DMS53 (cell line): Measurements from ENCODE around the gene CREG1.
A peak's percentile ranks its signal among the peaks of the same experiment; 100 is the strongest.
"Not testable (repeated sequence)": the region's sequence is repeated elsewhere in the genome, so short reads cannot be mapped to it uniquely, and the experiment has no call there.

Source experiments
- DNase-seq: peaks from one replicate; lab custom pipeline; 2025; lab: John Stamatoyannopoulos, UW

The CREG1 gene

DNA sequence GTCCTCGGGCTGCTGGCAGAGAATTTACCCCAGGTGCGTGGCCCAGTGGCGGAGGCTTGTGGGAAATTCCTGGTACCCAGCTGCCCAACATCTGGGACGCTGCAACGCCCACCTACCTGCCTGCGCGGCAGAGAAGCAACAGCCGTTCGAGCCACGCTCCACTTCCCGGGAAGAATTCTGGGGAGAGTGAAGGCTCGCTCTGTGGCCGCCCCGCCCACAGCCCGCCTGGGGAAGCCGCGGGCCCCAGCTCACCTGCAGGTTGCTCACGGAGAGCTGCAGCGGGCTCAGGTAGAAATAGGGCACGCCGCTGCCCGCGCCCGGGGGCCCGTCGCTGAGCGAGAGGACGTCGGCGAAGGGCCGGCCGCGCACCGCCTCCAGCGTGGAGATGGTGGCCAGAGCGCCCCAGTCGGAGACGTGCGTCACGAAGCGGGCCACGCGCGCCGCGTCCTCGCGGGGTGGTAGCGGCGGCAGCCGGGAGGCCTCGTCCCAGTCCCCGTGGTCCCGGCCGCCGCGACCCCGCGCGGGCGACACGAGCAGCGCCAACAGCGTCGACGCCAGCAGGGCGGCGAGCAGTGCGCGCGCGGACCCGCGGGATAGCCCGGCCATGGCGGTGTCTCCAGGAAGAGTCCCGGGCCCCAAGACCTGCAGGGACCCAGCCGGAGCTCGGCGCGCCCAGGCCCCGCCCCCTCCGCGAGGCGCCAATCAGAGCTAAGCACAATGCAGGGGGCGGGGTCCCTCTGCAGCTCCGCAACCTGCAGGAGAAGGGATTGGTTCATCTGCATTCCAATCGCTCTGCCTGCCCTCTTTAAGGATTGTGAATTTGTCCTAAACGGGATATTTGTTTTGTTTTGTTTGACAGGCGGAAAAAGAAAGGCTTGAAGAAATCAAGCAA lies at the start of gene CREG1:
Gene CREG1, minus strand, starts transcription at position 627 of the 892 bp plus-strand sequence.
- DNase-seq, result peak; percentile 96

DNA sequence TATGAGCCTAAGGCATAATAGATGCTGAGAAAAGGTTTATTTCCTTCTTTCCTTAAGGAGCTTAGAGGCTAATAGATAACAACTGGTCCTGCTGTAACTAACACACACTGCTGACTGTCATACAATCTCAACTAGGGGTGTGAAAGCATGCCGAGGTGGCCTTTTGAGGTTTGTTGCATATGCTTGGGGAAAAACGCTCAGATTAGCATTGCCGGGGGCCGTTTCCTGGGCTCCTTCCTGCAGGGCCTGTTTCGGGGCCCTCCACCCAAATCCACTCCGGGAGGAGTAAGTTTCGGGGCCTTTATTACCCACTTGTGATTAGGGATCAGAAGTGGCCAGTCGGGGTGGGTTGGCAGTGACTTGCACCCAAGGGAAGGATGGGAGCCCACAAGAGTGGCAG lies 49.3 kb upstream of the CREG1 start:
- DNase-seq, result no peak

DNA sequence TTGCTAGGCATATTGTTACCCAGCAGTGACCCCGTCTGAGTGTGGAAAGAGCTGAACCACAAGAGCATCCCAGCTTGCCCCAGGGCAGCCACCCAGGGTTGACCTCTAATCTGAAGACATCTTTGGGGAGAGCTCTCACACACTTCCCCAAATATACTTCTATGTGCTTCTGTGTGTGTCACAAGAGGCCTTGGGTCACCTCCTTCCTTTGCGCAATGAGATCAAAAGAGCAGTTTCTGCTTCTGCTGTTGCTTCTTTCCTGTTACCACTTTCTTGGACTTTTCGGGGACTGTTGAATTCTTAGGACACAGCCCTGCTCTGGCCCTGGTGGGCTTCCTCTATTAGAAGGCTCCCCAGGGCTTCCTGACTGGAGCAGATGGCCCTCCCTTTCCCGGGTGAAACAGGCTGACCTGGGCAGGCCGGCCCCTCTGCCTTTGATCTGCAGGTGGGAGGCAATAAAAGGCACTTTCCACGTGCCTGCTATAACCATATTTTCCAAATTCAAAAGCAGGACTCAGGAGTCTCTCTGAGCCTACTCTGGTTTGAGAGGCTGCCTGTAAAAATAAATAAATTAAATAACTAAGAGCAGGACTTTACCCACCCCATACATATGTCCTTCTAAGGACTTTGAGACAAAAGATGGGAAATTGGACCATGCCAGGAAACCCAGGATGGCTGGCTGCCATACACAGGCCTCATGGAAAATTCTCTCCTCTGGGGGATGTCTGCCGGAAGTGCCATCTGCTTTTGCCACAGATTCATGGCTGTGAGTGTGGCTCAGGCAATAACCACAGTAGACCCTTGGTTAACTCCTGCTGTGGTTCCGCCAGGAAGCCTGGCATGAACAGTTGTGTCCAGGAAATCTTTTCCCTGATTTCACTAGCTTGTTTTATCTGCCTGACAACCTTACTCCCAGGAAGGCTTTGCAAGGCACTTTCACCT lies 48.2 kb upstream of the CREG1 start:
- no peak for DNase-seq

DNA sequence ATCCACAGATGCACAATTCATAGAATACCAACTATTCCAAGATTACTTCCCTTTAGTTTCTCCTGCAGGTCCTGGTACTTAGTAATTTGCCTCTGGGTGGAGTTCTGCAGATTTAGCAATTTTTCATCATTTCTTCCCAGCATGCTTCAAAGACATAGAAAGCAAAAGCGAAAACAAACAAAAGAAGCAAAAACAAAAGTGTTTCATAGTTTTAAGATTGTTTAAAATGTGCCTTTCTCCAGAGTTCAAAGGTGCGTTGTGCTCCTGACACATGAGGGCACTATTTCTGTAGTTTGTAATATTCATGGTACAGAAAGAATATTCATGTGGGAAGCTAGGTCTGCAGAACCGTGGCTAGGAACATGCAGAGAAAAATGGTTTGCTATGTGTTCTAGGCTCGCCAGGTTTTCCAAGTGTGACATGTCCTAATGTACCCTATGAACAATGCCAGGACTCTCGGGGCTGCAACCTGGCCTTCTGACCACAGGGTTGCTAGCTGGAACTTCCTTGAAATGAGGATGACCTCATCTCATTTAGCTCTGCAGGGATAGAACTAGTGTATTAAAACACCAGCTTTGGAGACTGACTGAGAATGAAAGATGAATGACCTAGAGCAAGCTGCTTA lies 46.5 kb upstream of the CREG1 start:
- peak; percentile 58 for DNase-seq

DNA sequence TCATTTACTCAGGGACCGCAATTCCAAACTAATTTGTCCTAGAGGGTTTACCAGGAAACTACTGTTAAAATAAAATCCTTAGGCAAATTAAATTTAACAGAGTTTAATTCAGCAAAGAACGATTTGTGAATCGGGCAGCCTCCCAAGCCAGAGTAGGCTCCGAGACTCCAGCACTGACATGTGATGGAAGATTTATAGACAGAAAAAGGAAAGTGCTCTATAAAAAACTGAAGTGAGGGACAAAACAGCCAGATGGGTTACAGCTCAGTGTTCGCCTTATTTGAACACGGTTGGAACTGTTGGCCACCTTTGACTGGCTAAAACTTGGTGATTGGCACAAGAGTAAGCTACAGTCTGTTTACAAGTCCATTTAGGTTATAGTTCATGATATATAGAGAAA lies 41.3 kb upstream of the CREG1 start:
- no peak for DNase-seq

DNA sequence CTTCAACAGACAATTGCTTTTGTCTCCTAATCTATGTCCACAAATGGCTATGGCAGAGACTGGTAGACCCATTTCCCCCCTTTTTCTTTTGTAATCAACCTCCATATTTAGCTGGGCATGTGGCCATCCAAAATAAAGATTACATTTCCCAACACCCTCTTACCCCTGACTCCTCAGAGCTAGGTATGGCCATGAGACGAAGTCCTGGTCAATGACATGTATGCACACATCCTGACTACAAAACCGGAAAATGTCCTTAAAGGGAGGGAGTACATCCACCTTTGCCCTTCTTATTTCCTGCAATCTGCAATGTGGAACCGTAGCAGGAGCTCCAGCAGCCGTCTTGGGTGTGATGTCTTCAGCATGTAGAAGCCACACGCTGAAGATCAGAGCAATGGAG lies 40.3 kb upstream of the CREG1 start:
- DNase-seq, result no peak

DNA sequence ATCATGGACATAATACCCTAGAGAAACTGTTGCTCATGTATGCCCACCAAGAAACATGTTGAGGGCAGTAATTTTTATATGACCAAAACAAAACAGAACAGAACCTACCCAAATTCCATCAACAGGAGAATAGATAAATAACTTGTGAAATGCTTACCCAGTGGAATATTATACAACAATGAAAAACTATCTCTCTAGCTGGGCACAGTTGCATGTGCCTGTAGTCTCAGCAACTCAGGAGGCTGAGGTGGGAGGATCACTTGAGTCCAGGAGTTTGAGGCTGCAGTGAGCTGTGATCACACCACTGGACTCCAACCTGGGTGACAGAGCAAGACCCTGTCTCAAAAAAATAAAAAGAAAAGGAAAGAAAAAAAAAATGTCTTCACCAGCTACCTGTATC lies 38.9 kb upstream of the CREG1 start:
- DNase-seq, result no peak

DNA sequence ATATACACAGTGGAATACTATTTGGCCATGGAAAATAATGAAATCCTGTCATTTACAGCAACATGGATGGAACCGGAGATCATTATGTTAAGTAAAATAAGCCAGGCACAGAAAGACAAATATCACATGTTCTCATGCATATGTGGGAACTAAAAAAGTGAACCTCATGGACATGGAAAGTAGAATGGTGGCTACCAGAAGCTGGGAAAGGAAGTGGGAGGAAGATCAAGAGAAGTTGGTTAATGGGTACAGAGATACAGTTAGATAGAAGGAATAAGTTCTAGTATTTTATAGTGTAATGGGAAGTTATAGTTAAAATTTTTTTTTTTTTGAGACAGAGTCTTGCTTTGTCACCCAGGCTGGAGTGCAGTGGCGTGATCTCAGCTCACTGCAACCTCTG lies 34.8 kb upstream of the CREG1 start:
- DNase-seq, result no peak

DNA sequence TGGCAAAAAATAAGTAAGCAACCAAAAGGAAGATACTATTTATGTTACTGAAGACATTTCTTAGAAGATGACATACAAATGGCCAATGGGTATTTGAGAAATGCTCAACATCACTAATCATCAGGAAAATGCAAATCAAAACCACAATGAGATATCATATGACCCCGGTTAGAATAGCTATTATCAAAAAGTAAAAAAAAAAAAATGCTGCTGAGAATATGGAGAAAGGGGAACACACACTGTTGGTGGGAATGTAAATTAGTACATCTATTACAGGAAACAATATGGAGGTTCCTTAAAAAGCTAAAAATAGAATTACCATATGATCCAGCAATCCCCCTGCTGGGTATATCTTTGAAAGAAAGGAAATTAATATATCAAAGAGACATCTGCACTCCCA lies 34.3 kb upstream of the CREG1 start:
- DNase-seq, result no peak

DNA sequence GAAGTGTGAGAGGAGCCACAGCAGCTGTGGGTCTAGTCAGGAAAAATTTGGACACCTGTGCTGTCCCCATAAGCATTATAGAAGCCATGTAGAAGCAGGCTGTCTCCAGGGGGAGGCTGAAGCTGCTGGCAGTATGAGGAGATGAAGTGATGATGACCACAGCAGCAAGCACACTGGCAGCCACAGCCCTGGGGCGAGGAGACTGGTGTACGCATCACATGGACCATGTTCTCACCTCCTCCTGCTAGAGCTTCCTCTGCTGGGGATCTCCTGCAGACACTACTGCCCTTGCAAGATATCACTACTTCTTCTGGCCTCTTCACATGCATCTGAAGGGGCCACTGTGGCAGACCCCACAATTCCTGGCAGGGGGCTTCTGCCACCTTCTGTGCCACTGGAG lies 33.8 kb upstream of the CREG1 start:
- no peak for DNase-seq

DNA sequence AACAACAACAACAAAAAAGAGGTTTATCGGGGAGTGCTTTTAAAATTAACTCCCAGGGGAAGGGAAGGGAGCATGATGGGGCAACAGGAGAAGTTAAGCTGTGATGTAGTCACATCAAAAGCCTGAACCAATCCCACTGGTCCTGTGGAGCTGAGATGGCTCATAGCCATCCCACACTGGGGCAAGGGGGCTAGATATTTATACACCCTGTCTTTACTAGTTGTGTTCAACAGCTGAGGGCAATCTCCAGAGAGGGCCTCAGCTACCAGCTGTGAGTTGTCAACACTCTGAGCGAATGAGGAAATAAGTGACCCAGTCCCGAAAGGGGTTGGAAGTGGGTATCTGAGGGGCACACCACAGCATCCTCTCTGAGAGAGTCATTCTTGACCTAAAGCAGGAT lies 31.0 kb upstream of the CREG1 start:
- no peak for DNase-seq

DNA sequence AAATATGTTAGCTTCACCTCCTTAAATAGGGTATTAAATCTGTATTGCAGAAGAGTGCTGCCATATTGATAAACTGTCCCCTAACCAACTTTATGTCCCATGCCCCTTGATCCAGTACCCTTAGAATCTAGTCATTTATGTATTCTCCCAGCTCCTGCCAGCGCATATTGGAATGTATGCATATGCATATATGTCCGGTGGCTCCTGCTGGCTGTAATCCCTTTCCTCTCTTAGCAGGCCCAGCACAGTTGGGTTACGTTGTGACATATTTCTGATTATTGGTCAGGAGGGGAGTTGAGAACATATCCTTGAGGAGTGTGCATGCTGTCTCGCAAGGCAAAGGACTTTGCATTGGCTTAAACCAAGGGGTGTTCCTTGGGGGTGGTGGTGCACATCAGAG lies 29.2 kb upstream of the CREG1 start:
- no peak for DNase-seq

DNA sequence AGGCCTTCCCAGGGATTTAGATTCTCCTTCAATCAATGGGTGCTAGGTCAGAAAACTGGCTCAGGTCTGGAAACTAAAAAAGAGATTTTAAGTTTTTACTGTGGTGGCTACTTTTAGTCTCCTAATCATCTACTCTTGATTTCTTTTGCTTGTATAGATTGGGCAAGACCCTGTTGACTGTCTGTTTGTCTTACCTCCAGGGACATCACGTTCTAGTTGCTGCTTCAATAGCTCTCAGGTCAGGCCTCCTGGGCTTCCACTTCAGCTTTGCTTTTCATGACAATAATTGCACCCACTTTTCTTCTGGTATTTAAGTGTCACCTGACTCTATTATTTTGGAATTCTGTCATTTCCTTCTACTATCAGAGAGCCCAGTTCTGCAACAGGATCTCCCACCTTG lies 28.5 kb upstream of the CREG1 start:
- no peak for DNase-seq

DNA sequence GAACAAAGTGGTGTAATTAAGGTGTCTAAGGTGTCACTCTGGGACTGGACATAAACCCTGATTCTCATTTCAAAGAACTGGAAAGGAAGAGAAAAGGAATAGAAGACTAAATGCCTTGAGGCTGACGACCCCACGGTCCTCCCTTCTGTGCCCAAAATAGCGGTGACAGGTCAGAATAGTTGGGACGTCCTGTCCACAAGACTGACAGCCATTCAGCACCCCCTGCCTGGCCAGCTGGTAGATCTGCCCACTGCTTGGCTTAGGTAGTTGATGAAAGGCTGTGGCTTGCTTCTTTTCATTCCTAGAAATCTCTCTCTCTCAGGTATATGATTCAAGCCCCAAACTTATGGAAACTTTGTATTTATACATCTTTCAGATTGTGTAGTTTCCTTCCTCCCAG lies 26.4 kb upstream of the CREG1 start:
- no peak for DNase-seq

DNA sequence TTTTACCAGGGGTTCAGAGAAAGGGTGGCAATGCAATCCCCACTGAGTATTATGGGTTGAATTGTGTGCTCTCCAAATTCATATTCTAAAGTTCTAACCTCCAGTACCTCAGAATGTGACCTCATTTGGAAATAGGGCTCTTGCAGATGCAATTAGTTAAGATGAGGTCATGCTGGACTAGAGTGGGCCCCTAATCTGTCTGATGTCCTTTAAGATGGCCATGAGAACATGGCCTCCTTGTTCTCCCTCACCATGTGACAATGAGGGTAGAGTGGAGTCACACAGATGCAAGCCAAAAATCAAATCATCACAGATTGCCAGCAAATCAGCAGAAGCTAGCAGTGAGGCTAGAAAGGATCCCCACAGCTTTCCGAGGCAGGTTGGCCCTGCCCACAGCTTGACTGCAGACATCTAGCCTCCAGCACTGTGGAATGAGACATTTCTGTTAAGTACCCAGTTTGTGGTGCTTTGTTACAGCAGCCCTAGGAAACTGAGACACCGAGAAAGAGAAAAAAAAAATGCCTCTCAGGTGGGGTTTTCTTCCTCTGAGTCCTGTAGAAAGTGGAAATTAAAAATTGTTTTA lies 25.5 kb upstream of the CREG1 start:
- no peak for DNase-seq

DNA sequence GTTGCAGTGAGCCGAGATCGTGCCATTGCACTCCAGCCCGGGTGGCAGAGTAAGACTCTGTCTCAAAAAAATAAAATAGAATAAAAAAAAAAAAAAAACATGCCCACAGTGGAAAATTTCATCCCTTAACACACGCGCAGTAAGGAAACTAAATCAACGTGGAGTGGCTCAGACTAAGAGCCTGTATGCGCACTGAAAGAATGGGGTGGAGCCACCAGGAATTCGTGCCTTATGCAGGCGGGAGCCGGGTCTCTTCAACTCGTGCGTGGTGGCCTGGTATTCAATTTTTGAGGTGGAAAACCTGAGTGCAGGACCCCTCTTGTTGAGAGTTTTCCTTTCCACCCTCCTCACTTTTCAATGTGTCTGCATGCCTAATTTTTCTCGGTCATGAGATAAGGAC lies 22.1 kb upstream of the CREG1 start:
- DNase-seq, result no peak

DNA sequence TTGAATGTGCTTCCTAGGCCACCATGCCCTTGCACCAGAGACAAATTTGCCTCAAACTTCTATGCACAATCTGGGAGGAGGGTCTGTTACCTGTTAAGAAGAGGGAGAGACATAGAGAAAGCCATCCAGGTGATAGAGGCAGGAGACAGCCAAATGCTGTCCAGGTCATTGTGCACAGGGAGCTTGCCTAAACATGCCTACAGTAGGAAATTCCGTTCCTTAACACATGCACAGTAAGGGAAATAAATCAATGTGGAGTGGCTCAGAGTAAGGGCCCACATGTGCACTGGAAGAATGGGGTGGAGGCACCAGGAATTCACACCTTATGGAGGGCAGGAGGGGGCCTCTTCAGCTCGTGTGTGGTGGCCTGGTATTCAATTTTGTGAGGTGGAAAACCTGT lies 19.5 kb upstream of the CREG1 start:
- no peak for DNase-seq

DNA sequence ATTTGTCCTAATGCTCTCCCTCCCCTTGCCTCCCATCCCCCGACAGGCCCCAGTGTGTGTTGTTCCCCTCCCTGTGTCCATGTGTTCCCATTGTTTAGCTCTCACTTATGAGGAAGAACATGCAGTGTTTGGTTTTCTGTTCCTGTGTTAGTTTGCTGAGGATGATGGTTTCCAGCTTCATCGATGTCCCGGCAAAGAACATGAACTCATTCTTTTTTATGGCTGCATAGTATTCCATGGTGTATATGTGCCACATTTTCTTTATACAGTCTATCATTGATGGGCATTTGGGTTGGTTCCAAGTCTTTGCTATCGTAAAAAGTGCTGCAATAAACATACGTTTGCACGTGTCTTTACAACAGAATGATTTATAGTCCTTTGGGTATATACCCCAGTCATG lies 17.1 kb upstream of the CREG1 start:
- not testable (repeated sequence) for DNase-seq

DNA sequence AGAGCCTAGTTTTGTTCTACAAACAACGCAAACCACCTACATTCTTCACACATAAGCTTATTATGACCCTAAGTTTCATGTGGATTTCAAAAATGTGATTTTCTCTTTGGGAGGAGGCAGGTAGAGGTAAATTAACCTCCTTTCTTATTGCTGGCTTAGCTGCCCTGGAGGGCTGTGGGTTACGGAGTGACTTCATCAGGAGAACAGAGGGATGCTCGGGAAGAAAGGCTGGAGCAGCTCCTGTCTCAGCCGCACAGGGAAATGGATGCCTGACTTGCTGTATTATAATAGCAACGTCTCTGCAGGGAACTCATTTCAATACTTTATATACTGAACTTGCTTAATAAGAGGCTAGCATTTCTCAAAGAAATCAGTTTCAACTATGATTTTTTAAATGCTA lies 14.1 kb upstream of the CREG1 start:
- DNase-seq, result no peak

DNA sequence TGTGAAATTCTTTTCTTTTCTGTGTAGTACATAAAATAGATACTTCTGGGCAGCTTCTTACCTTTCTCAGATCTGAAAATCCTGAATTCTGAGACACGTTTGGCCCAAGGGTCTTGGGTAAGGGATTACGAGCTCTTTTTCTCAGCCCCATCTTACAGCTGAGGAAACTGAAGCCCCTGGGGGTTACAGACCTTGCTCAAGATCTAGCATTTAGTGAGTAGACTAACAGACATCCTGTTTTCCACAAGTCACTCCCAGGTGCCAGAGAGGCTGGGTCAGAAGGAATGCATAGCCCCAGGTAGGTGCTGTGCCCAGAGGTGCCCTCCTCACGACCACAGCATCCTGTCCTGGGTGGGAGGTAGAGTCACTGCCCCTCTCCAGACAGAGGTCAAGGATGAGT lies 13.2 kb upstream of the CREG1 start:
- DNase-seq, result no peak

DNA sequence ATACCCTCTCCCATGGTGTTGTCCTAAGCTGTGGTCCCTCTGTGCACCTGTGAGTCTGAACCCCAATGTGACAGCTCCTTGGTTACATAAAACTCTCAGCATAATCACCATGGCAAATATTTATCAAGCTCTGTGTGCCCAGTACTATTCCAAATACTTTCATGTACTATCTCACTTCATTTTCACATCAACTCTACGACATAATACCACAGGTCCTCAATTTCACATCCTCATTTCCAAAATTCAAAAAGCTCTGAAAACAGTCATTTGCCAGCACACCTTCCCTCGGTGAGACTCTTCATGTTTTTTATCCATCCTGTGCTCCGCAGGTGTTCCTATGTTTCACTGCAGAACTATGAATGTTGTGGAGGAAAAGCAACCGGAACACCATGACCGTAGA lies 12.4 kb upstream of the CREG1 start:
- no peak for DNase-seq

DNA sequence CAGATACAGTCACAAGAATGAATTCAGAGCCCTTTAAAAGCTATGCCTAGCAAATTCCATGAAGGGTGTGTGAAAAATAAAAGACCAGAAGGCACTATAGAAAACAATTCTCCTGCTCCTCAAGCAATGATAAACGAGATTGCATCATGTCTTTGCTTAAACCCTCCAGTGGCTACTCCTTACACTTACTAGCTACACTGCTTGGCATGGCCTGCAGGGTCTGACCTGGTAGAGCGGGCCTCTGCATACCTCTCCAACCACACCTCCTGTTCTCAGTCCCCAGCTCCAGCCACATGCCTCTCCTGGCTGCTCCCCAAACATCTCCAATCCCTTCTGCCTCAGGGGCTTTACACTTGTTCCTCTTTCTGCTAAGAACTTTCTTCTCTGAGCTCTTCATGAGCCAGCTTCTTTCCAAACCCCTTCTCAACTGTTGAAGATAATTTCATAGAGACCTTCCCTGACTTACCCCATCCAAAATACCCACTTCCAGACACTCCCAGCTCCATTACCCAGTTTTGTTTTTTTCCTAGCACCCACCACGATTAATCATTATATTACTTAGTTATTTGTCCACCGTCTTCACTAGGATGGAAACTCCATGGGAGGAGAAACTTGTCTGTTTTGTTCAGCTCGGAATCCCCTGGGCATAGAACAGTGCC lies 11.2 kb upstream of the CREG1 start:
- DNase-seq, result peak; percentile 31
